ENCODE measurements around the gene CDKL5. TPM values are rescaled to one million over a fixed set of nuclear protein-coding genes. Genes with fewer than 3 reads are reported as not detected.

CDKL5 gene
- polyA plus RNA-seq, 1 experiment = 13.3 TPM

DNA sequence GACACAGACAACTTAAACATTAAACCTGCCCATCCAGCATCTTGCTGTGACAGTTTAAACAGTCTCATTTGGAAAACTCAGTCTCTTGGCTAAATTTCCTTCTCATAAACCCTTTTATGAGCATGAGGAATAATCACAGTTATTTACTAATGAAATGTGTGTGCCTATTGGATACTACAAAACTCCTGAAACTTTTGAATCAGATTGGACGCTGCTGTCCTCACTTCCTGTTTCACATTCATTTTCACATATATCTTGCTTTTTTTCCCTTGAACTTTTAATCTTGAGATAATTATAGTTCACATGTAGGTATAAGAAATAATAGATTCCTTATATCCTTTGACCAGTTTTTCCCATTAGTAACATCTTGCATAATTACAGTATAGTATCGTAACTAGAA is 111.7 kb downstream of the CDKL5 start:
- CTCF ChIA-PET = no interaction called here
- POLR2A ChIA-PET = no interaction called here
- TF ChIP-seq, protein P1, sequence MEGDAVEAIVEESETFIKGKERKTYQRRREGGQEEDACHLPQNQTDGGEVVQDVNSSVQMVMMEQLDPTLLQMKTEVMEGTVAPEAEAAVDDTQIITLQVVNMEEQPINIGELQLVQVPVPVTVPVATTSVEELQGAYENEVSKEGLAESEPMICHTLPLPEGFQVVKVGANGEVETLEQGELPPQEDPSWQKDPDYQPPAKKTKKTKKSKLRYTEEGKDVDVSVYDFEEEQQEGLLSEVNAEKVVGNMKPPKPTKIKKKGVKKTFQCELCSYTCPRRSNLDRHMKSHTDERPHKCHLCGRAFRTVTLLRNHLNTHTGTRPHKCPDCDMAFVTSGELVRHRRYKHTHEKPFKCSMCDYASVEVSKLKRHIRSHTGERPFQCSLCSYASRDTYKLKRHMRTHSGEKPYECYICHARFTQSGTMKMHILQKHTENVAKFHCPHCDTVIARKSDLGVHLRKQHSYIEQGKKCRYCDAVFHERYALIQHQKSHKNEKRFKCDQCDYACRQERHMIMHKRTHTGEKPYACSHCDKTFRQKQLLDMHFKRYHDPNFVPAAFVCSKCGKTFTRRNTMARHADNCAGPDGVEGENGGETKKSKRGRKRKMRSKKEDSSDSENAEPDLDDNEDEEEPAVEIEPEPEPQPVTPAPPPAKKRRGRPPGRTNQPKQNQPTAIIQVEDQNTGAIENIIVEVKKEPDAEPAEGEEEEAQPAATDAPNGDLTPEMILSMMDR (IDR thresholded peaks at IDR 0.05; ENCODE audit: low read depth, low read length) = no peak
- Histone ChIP-seq H3K9me3 (ENCODE audit: control insufficient read depth, insufficient read depth, low read length) (no peaks in the 10 kb centered on the region), H3K4me3 (ENCODE audit: low read depth, low read length) (no peak overlapping the region), H3K27ac (ENCODE audit: low read depth, low read length) (no peak overlapping the region), H3K27me3 (ENCODE audit: control insufficient read depth, insufficient read depth, low read length) (no peaks in the 10 kb centered on the region)
- no peak for DNase-seq (ENCODE audit: low read depth, low spot score)

DNA sequence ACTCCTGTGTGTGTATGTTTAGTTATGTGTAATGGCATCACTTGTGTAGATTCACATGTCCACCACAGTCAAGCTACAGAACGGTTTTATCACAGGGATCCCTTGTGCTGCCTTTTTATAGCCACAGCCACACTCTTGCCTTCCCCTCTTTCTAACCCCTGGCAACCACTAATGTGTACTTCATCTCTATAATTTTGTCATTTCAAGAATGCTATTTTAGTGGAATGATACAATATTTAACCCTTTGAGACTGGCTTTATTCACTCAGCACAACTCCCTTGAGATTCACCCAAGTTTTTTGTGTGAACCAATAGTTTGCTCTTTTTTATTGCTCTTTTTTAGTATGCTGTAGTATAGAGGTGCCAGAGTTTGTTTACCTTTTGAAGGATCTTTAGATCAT is 112.1 kb downstream of the CDKL5 start:
- H3K4me3 ChIP-seq (ENCODE audit: low read depth, low read length) = no peak overlapping the region
- H3K27me3 ChIP-seq (ENCODE audit: control insufficient read depth, insufficient read depth, low read length) = no peaks in the 10 kb centered on the region
- TF ChIP-seq, protein P1 (IDR thresholded peaks at IDR 0.05; ENCODE audit: low read depth, low read length) = no peak
- no peak for DNase-seq (ENCODE audit: low read depth, low spot score)
- CTCF ChIA-PET = no interaction called here
- no peaks in the 10 kb centered on the region for H3K9me3 ChIP-seq (ENCODE audit: control insufficient read depth, insufficient read depth, low read length)
- POLR2A ChIA-PET = no interaction called here
- H3K27ac ChIP-seq (ENCODE audit: low read depth, low read length) = no peak overlapping the region

GRCh38 chrX:18542131-18542530 is 116.7 kb downstream of the CDKL5 start:
- Histone ChIP-seq H3K9me3 (ENCODE audit: control insufficient read depth, insufficient read depth, low read length) (no peaks in the 10 kb centered on the region), H3K4me3 (ENCODE audit: low read depth, low read length) (no peak overlapping the region), H3K27me3 (ENCODE audit: control insufficient read depth, insufficient read depth, low read length) (no peaks in the 10 kb centered on the region), H3K27ac (ENCODE audit: low read depth, low read length) (no peak overlapping the region)
- TF ChIP-seq, protein P1 (IDR thresholded peaks at IDR 0.05; ENCODE audit: low read depth, low read length) = no peak
- ChIA-PET POLR2A (no interaction called here), CTCF (no interaction called here)
- DNase-seq (ENCODE audit: low read depth, low spot score) = no peak

GRCh38 chrX:18542905-18543304 is 117.5 kb downstream of the CDKL5 start:
- Histone ChIP-seq H3K4me3 (ENCODE audit: low read depth, low read length) (no peak overlapping the region), H3K27ac (ENCODE audit: low read depth, low read length) (no peak overlapping the region), H3K9me3 (ENCODE audit: control insufficient read depth, insufficient read depth, low read length) (no peaks in the 10 kb centered on the region), H3K27me3 (ENCODE audit: control insufficient read depth, insufficient read depth, low read length) (no peaks in the 10 kb centered on the region)
- ChIA-PET CTCF (no interaction called here), POLR2A (no interaction called here)
- TF ChIP-seq, protein P1 (IDR thresholded peaks at IDR 0.05; ENCODE audit: low read depth, low read length) = no peak
- no peak for DNase-seq (ENCODE audit: low read depth, low spot score)

GRCh38 chrX:18543738-18544137 is 118.3 kb downstream of the CDKL5 start:
- ChIA-PET CTCF (no interaction called here), POLR2A (no interaction called here)
- Histone ChIP-seq H3K27me3 (ENCODE audit: control insufficient read depth, insufficient read depth, low read length) (no peaks in the 10 kb centered on the region), H3K27ac (ENCODE audit: low read depth, low read length) (no peak overlapping the region), H3K4me3 (ENCODE audit: low read depth, low read length) (no peak overlapping the region), H3K9me3 (ENCODE audit: control insufficient read depth, insufficient read depth, low read length) (no peaks in the 10 kb centered on the region)
- DNase-seq (ENCODE audit: low read depth, low spot score) = no peak
- TF ChIP-seq, protein P1 (IDR thresholded peaks at IDR 0.05; ENCODE audit: low read depth, low read length) = no peak

Data from AG04450 (cell line).